Measurements from ENCODE around the gene SLC30A10.
"Not testable (repeated sequence)": the region's sequence is repeated elsewhere in the genome, so short reads cannot be mapped to it uniquely, and the experiment has no call there.

SLC30A10 gene

DNA sequence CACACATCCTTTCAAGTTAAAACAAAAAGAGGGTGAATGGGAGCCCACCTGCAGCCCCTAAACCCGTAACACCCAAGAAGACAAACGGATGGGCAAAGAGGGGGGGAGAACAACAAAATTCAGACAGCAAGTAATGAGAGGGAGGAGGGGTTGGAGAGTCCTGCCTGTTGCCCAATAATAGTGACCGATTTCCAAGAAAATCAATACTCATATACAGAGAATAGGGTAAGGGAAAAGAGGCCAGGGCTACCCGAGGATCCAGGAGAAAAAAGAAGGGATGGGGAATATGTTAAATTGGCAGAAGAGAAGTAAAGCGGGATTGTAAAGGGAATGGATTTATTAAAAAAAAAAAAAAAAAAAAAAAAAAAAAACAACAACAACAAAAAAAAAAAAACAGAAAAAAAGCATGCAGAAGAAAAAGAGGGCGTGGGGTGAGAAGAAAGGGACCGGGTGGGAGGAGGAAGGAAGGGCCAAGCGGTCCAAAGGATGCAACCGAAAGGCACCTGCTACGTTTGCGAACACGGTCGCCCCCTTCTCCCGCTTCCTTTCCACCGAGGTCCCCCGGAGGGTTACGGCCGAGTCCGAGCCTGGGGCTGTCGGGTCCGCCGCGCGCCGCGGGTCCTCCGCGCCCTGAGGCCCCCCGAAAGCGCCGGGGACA, 930 bp downstream of the SLC30A10 start:
- DNase-seq, result no peak

DNA sequence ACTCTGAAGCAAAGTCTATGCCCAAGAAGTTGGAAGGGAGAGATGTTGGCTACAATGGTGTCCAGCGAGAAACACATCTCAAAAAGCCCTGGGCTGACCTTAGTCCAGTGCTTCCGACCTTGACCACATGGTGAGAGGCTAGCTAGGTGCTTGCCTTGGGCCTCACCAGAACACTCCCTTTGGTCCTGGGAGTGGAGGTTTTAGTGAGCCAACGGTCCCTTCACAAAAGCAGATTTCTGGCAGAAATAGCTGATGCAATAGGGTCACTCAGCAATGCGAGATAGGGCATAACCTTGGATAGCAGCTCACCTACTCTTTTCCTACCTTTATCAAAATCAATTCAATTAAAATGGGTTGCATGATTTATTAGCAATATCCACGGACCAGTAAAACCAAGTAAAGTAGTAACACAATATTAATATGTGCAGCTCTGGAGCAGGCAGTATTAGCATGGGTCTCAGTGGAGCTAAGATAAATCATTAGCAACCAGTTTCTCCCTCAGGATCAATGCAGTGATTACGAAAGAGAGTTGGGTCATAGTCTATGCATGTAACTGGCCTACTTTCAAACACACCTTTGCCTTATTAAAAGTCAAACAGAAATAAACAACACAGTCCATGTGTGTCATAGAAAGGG, 1.9 kb downstream of the SLC30A10 start:
- no peak for DNase-seq

DNA sequence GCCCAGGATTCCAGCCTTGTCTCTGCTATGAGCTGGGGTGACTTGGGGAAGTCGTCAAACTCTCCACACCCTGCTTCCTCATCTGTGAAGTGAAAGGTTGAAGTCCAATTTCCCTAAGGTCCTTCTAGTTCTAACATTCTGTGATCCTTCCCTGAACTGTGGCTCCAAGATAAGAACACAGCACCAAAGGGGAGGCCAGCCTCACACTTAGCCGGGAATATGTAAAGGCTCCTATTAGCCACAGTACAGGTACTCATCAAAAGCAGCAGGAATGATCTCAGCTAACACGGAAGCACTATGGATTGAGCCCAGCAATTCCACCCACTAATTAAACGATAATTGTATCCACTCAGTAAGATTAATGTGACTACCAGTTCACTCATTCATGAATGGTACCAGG, 4.0 kb downstream of the SLC30A10 start:
- no peak for DNase-seq

DNA sequence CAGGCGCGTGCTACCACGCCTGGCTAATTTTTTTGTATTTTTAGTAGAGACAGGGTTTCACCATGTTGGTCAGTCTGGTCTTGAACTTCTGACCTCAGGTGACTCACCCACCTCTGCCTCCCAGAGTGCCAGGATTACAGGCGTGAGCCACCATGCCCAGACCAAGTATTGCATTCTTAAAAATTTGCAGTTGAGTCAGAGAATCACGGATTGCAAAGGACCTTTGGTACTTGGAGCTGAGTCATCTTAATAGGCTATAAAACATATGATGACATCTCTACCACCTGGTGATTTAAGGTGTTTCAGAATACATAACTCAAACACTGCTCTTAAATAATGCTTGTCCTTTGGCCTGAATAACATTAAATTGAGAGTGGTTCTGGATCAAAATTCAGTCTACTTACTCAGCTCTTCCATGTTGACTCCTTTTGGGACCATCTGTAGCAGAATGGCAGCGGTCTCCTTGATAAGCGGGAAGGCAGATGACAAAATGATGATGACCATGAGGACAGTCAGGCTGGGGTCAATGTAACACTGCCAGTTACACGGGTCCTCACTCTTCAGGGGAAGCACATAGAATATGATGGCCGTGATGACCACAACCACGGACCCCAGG, 10.4 kb downstream of the SLC30A10 start:
- no peak for DNase-seq

DNA sequence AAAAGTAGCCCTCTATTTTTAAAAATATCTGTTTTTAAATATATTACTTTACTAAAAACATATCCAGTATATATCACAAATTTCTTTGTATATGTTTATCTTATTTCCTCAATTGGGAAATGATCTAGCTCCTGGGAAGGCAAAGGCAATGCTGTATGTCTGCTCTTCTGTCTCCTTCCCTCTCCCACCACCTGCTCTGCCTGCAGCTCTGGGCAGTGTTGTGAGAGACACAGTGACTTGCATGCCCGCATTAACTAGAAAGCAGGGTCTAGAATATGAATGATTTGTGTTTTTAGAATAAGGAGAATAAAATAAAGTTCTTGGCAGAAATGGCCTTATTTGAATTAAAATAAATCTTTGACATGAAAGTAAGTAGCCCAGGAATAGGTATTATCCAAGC, 11.1 kb downstream of the SLC30A10 start:
- DNase-seq, result no peak

GRCh38 chr1:219916257-219916656, 12.1 kb downstream of the SLC30A10 start:
- no peak for DNase-seq

DNA sequence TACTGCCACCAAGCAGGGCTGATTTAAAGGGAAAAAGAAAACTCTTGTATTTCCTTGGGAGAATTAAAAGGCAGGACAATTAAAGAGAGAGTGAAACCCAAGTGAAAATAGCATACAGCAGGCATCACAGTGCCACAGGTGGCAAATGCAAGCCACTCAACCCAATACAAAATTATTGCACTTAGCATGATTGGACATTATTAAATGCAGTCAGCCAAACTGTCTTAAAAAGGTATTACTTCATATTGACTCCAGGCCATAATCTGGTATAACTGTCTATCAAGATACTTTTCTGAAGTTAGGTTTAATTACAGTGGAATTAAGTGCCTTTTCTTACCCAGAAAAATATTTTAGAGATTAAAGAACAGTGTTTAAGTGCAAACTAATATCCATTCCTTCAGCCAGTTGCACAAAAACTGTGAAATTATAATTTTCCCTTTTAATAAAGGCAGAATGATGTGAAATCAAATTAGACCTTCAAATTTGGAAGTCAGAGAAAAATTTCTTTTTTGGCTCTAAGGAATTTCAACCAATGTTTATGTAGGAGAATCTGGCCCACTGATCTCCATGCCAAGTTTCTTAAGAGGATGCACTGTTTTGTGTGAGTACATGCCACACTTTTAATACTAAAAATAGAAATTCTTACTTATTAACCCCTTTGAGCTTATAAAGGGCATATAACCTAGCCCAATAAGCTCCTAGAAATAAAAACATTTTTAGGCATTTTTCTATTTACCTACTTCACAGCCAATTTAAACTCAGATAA, 15.2 kb downstream of the SLC30A10 start:
- DNase-seq, result no peak

- DNase-seq, result no peak
Measured at GRCh38 chr1:219910716-219911115, 17.6 kb downstream of the SLC30A10 start.

- DNase-seq, result no peak
Measured at GRCh38 chr1:219909476-219909875, 18.9 kb downstream of the SLC30A10 start.

DNA sequence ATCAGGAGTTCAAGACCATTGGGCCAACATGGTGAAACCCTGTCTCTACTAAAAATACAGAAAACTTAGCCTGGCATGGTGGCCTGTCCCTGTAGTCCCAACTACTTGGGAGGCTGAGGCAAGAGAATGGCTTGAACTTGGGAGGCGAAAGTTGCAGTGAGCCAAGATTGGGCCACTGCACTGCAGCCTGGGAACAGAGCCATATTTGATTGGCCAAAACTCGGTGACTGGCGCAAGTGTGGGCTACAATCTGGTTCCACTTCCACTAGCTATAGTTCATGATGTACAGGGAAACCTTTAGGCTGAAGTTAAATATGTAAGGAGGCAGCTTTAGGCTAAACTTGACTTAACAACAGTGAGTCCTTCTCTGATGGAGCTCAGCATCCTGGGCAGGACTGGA, 20.2 kb downstream of the SLC30A10 start:
- DNase-seq, result no peak

DNA sequence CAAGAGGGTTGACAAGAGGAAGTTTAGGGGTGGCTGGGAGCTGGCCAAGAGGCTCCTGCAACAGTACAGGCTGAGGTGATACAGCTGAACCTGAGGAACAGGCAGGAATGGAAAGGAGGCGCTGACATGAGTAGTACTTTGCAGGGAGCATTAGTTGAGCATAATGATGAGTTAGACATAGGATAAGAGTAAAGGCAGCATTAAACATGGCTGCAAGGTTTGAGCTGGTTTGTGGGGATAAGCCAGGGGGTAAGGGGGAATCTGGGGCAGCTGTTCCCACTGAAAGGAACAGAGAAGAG, 20.6 kb downstream of the SLC30A10 start:
- no peak for DNase-seq

DNA sequence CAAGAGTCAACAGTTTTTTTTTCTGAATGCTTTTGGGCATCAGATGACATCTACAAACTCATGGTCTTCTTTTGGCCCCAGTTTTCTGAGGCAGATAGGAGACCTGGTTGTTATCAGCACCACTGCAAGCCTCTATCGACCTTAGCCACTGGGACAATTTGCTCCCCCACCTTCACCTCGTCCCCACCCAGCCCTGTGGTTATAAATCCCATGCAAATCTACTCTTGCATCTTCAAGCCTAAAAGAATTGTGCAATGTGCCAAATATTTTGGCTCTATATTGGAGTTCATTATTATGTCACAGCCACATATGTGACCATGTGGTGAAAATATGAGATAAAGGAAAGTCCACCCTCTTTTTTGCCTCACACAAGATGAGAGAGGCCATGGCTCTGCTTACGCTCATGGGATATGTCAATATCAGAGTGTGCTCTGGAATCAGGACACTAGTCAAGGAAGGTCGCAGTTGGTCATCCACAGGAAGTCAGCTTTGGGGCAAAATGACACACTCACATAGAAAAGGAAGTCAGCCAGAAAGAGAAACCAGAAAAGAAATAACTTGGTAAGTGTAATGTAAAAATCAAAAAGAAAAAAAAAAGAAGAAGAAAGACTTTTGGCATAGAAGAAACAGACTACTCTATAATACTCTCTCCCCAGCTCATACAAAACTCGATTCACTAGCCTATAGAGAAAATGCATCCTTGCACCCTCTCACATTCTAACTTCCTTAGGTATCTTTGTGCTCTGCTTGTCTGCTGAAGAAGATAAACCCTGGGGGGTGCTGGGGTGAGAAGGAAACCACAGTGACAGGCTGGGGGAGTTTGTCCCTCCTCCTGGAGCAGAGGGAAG, 21.2 kb downstream of the SLC30A10 start:
- DNase-seq, result no peak

- not testable (repeated sequence) for DNase-seq
Measured at GRCh38 chr1:219906565-219906923, 21.8 kb downstream of the SLC30A10 start.

DNA sequence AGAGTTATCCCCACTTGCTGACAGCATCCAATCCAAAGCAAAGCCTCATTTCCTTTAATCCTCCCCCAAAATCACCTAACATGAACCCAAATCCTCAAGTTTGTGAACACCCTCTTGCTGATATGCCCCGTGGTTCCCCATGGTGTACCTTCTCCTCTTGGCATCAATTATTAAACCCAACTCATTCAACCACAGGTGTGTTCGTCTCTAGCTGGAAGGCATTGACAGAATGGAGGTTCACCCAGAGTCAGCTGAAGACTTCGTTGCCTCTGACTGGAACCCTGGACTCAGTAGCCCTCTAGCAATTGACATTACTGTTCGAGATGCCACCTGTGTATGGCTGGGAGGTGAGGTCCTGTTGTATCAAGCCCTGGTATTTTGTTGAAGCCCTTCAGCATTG, 22.8 kb downstream of the SLC30A10 start:
- DNase-seq, result no peak

DNA sequence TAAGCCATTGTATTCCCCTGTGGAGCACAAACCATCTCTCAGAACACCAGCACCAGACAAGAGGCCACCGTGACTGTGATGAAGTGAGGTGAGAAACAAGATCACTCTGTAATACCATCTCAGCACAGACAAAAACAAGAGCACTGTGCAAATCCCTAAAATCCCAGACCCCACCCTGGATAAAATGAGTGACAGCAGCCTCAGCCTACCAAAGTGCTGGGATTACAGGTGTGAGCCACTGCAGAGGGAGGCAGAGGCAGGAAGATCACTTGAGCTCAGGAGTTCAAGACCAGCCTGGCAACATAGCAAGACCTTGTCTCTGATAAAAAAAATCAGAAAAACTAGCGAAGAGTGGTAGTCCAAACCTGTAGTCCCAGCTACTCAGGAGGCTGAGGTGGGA, 23.4 kb downstream of the SLC30A10 start:
- DNase-seq, result no peak

GRCh38 chr1:219903353-219903871, 24.9 kb downstream of the SLC30A10 start:
- DNase-seq, result no peak

DNA sequence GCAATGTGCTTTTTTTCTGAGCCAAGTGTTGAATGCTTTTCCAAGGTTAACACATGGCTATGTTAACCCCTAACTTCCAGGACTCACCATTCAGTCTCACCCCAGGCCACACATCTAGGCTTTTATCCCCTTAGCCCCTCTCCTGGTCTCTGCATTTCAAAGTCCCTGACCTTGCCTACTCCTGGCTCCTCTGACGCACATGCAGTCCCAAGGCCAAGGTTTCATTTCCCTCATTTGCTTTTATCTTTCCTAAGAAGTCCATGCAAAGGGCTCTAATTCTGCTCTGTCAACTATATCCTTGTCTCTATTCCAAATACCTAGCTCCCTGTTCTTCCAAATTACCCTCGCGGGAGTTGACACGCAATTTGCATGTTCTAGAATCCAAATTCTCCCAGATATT, 25.4 kb downstream of the SLC30A10 start:
- DNase-seq, result no peak

GRCh38 chr1:219900882-219901281, 27.5 kb downstream of the SLC30A10 start:
- no peak for DNase-seq

DNA sequence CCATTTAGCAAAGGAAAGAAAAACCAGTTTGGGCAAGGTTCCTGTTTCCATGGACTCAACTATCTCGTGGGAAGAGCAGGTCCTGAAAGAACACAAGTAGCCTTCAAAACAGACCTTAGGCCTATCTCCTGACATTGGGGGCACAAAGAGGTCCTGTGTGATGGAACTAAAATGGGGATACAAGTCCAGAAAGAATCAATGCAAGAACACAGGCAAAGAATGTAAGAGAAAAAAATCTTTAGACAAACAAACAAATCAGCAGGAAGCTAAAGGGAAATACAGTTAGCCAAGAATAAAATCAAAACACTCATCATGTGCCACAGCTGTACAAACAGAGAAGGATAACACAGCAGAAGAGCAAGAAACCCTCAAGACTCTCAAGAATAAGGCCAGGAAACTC, 28.2 kb downstream of the SLC30A10 start:
- DNase-seq, result no peak

- DNase-seq, result no peak
Measured at GRCh38 chr1:219898375-219898774, 30.0 kb downstream of the SLC30A10 start.

DNA sequence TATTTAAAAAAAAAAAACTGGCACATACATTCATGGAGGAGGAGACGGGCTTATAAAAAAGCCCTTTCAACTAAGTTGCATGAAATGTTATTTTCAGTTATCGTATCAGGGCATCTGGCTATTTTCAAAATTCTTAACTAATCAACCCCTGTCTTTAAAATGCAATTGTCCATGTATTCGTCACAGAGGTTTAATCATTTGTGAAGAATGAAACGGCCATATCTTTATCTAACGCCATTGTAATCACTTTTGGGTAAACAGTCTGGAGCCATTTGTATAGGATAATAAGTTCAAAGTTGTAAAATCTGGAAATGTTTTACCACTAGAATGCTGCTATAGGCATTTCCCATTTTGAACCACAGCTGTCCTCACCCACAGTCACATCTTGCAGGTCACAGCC, 30.4 kb downstream of the SLC30A10 start:
- DNase-seq, result no peak

- not testable (repeated sequence) for DNase-seq
Measured at GRCh38 chr1:219892271-219892670, 36.1 kb downstream of the SLC30A10 start.

DNA sequence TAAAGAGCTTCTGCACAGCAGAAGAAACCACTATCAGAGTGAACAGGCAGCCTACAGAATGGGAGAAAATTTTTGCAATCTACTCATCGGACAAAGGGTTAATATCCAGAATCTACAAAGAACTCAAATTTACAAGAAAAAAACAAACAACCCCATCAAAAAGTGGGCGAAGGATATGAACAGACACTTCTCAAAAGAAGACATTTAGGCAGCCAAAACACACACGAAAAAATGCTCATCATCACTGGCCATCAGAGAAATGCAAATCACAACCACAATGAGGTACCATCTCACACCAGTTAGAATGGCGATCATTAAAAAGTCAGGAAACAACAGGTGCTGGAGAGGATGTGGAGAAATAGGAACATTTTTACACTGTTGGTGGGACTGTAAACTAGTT, 36.5 kb downstream of the SLC30A10 start:
- not testable (repeated sequence) for DNase-seq
